Stimulated activated effector memory CD8-positive, alpha-beta T cell treated with anti-CD3 and anti-CD28 coated beads, Interleukin-12 subunit alpha, Interleukin-12 subunit beta, amount 100 ng/mL, for 72 hours (primary cell): ENCODE measurements around the gene RUNX2.

Source experiments
- ATAC-seq: fragments of 150-1000 bp; cut with Tn5 transposase; 2 replicates; pipeline ENCODE4 v1.10.0; 2021
- DNase-seq, 2 donors: peaks; one replicate each; pipeline ENCODE4 v3.0.0; 2021 to 2022; ENCODE audit warnings: low spot score in 2 of 2
- H3K27ac Mint-ChIP-seq: one replicate; pipeline ENCODE4 v1.8.0; 2022; ENCODE audit warnings: mild to moderate bottlenecking, mixed read lengths
- H3K36me3 Mint-ChIP-seq: one replicate; pipeline ENCODE4 v1.8.0; 2022; ENCODE audit warnings: mild to moderate bottlenecking, mixed read lengths
- H3K4me1 Mint-ChIP-seq: one replicate; pipeline ENCODE4 v1.8.0; 2022; ENCODE audit warnings: mixed read lengths
- H3K4me3 Mint-ChIP-seq: one replicate; pipeline ENCODE4 v1.8.0; 2022; ENCODE audit warnings: mild to moderate bottlenecking, mixed read lengths
- H3K9me3 Mint-ChIP-seq: one replicate; pipeline ENCODE4 v1.8.0; 2022; ENCODE audit warnings: mixed read lengths

Gene RUNX2

GRCh38 chr6:45537539-45537938 lies 209.4 kb downstream of the RUNX2 start:
- H3K4me1 Mint-ChIP-seq = peaks cover 61% of the 10 kb centered on the region
- H3K4me3 Mint-ChIP-seq = no peak overlapping the region
- H3K9me3 Mint-ChIP-seq = no peaks in the 10 kb centered on the region
- no peak for DNase-seq
- no peak for ATAC-seq
- H3K36me3 Mint-ChIP-seq = peaks cover 77% of the 10 kb centered on the region
- no peak overlapping the region for H3K27ac Mint-ChIP-seq

GRCh38 chr6:45538641-45539547 lies 210.8 kb downstream of the RUNX2 start:
- peaks cover 65% of the 10 kb centered on the region for H3K4me1 Mint-ChIP-seq
- peak overlapping the region; percentile 77 for H3K27ac Mint-ChIP-seq
- H3K9me3 Mint-ChIP-seq = no peaks in the 10 kb centered on the region
- peaks cover 75% of the 10 kb centered on the region for H3K36me3 Mint-ChIP-seq
- ATAC-seq (no peak), DNase-seq (no peak)
- H3K4me3 Mint-ChIP-seq = no peak overlapping the region

- Mint-ChIP-seq H3K9me3 (no peaks in the 10 kb centered on the region), H3K4me1 (peaks cover 56% of the 10 kb centered on the region), H3K27ac (peak overlapping the region; percentile 3), H3K4me3 (no peak overlapping the region), H3K36me3 (peaks cover 72% of the 10 kb centered on the region)
- DNase-seq (no peak), ATAC-seq (no peak)
Measured at GRCh38 chr6:45540375-45540920, 212.3 kb downstream of the RUNX2 start.

GRCh38 chr6:45541934-45542333 lies 213.8 kb downstream of the RUNX2 start:
- Mint-ChIP-seq H3K36me3 (peaks cover 67% of the 10 kb centered on the region), H3K4me1 (peaks cover 54% of the 10 kb centered on the region), H3K4me3 (no peak overlapping the region), H3K9me3 (no peaks in the 10 kb centered on the region), H3K27ac (peak overlapping the region; percentile 67)
- no peak for DNase-seq
- ATAC-seq = no peak

GRCh38 chr6:45543298-45544235 lies 215.4 kb downstream of the RUNX2 start:
- no peak for DNase-seq
- ATAC-seq = peak; percentile 92
- H3K36me3 Mint-ChIP-seq = peaks cover 70% of the 10 kb centered on the region
- peaks cover 59% of the 10 kb centered on the region for H3K4me1 Mint-ChIP-seq
- H3K9me3 Mint-ChIP-seq = no peaks in the 10 kb centered on the region
- H3K4me3 Mint-ChIP-seq = no peak overlapping the region
- peak overlapping the region; percentile 67 for H3K27ac Mint-ChIP-seq

GRCh38 chr6:45545416-45545815 lies 217.3 kb downstream of the RUNX2 start:
- peaks cover 43% of the 10 kb centered on the region for H3K4me1 Mint-ChIP-seq
- DNase-seq = no peak
- no peaks in the 10 kb centered on the region for H3K9me3 Mint-ChIP-seq
- H3K27ac Mint-ChIP-seq = no peak overlapping the region
- H3K36me3 Mint-ChIP-seq = peaks cover 71% of the 10 kb centered on the region
- no peak for ATAC-seq
- no peak overlapping the region for H3K4me3 Mint-ChIP-seq

- H3K36me3 Mint-ChIP-seq = peaks cover 50% of the 10 kb centered on the region
- H3K9me3 Mint-ChIP-seq = no peaks in the 10 kb centered on the region
- DNase-seq (no peak), ATAC-seq (peak; percentile 58)
- H3K27ac Mint-ChIP-seq = no peak overlapping the region
- peaks cover 24% of the 10 kb centered on the region for H3K4me1 Mint-ChIP-seq
- H3K4me3 Mint-ChIP-seq = no peak overlapping the region
Measured at GRCh38 chr6:45548657-45549515, 220.8 kb downstream of the RUNX2 start.

- Mint-ChIP-seq H3K4me1 (peaks cover 18% of the 10 kb centered on the region), H3K9me3 (no peaks in the 10 kb centered on the region), H3K27ac (no peak overlapping the region), H3K36me3 (peaks cover 29% of the 10 kb centered on the region), H3K4me3 (no peak overlapping the region)
- DNase-seq (no peak), ATAC-seq (no peak)
Measured at GRCh38 chr6:45552536-45552935, 224.4 kb downstream of the RUNX2 start.

GRCh38 chr6:45553730-45554344 lies 225.7 kb downstream of the RUNX2 start:
- DNase-seq (no peak), ATAC-seq (no peak)
- H3K27ac Mint-ChIP-seq = peak overlapping the region; percentile 23
- peaks cover 19% of the 10 kb centered on the region for H3K4me1 Mint-ChIP-seq
- no peaks in the 10 kb centered on the region for H3K9me3 Mint-ChIP-seq
- peaks cover 17% of the 10 kb centered on the region for H3K36me3 Mint-ChIP-seq
- no peak overlapping the region for H3K4me3 Mint-ChIP-seq

GRCh38 chr6:45554591-45554990 lies 226.5 kb downstream of the RUNX2 start:
- H3K9me3 Mint-ChIP-seq = no peaks in the 10 kb centered on the region
- no peak overlapping the region for H3K4me3 Mint-ChIP-seq
- peaks cover 16% of the 10 kb centered on the region for H3K36me3 Mint-ChIP-seq
- peaks cover 25% of the 10 kb centered on the region for H3K4me1 Mint-ChIP-seq
- no peak for DNase-seq
- no peak for ATAC-seq
- no peak overlapping the region for H3K27ac Mint-ChIP-seq

- H3K27ac Mint-ChIP-seq = no peak overlapping the region
- H3K9me3 Mint-ChIP-seq = no peaks in the 10 kb centered on the region
- peaks cover 34% of the 10 kb centered on the region for H3K4me1 Mint-ChIP-seq
- no peak for DNase-seq
- ATAC-seq = no peak
- H3K4me3 Mint-ChIP-seq = no peak overlapping the region
- H3K36me3 Mint-ChIP-seq = peaks cover 8% of the 10 kb centered on the region
Measured at GRCh38 chr6:45555981-45556771, 228.0 kb downstream of the RUNX2 start.

GRCh38 chr6:45556828-45557227 lies 228.7 kb downstream of the RUNX2 start:
- Mint-ChIP-seq H3K4me1 (peaks cover 40% of the 10 kb centered on the region), H3K27ac (no peak overlapping the region)
- ATAC-seq = no peak

GRCh38 chr6:45557454-45557853 lies 229.3 kb downstream of the RUNX2 start:
- Mint-ChIP-seq H3K36me3 (peaks cover 8% of the 10 kb centered on the region), H3K27ac (no peak overlapping the region)

More at GRCh38 chr6:45556828-45557227, 228.7 kb downstream of the RUNX2 start:
- DNase-seq = no peak
- Mint-ChIP-seq H3K4me3 (no peak overlapping the region), H3K9me3 (no peaks in the 10 kb centered on the region), H3K36me3 (peaks cover 8% of the 10 kb centered on the region)

More at GRCh38 chr6:45557454-45557853, 229.3 kb downstream of the RUNX2 start:
- Mint-ChIP-seq H3K9me3 (no peaks in the 10 kb centered on the region), H3K4me3 (no peak overlapping the region), H3K4me1 (peaks cover 37% of the 10 kb centered on the region)
- DNase-seq (no peak), ATAC-seq (no peak)
